ENCODE measurements around the gene PLEKHG5. TPM values are rescaled to one million over a fixed set of nuclear protein-coding genes. Genes with fewer than 3 reads are reported as not detected.

The PLEKHG5 gene
- total RNA-seq, 1 donor from 2014 or later: 9.5 TPM

GRCh38 chr1:6507461-6507911 lies 16.0 kb upstream of the PLEKHG5 start:
- no peaks in the 10 kb centered on the region for H3K27me3 ChIP-seq (ENCODE audit: low read depth)
- no peak for ATAC-seq

GRCh38 chr1:6507037-6507428 lies 15.6 kb upstream of the PLEKHG5 start:
- no peak overlapping the region for H3K4me3 ChIP-seq
- peaks cover 10% of the 10 kb centered on the region for H3K4me1 ChIP-seq
- no peaks in the 10 kb centered on the region for H3K36me3 ChIP-seq
- DNase-seq: no peak
- TF ChIP-seq CTCF (IDR thresholded peaks at IDR 0.05): no peak
- peak; percentile 36 to 41 for ATAC-seq
- no peaks in the 10 kb centered on the region for H3K9me3 ChIP-seq
- intact Hi-C loops (cut with DNase I): no loop called here
- H3K27me3 ChIP-seq (ENCODE audit: low read depth): no peaks in the 10 kb centered on the region
- no peak overlapping the region for H3K27ac ChIP-seq

More at GRCh38 chr1:6507461-6507911, 16.0 kb upstream of the PLEKHG5 start:
- intact Hi-C loops (cut with DNase I): no loop called here
- H3K27ac ChIP-seq: no peak overlapping the region
- no peaks in the 10 kb centered on the region for H3K36me3 ChIP-seq
- no peak for DNase-seq
- no peak for TF ChIP-seq CTCF (IDR thresholded peaks at IDR 0.05)
- peaks cover 5% of the 10 kb centered on the region for H3K4me1 ChIP-seq
- no peaks in the 10 kb centered on the region for H3K9me3 ChIP-seq
- H3K4me3 ChIP-seq: no peak overlapping the region

GRCh38 chr1:6506210-6507036 lies 15.0 kb upstream of the PLEKHG5 start:
- H3K36me3 ChIP-seq: no peaks in the 10 kb centered on the region
- ATAC-seq (no peak), DNase-seq (no peak)
- intact Hi-C loops (cut with DNase I): no loop called here
- no peaks in the 10 kb centered on the region for H3K27me3 ChIP-seq (ENCODE audit: low read depth)
- H3K9me3 ChIP-seq: no peaks in the 10 kb centered on the region
- TF ChIP-seq CTCF (IDR thresholded peaks at IDR 0.05): no peak
- H3K4me3 ChIP-seq: no peak overlapping the region
- no peak overlapping the region for H3K27ac ChIP-seq
- H3K4me1 ChIP-seq: peaks cover 14% of the 10 kb centered on the region

- no peak for TF ChIP-seq CTCF (IDR thresholded peaks at IDR 0.05)
- H3K27ac ChIP-seq: no peak overlapping the region
- no peaks in the 10 kb centered on the region for H3K36me3 ChIP-seq
- H3K4me1 ChIP-seq: peaks cover 14% of the 10 kb centered on the region
- no peak overlapping the region for H3K4me3 ChIP-seq
- intact Hi-C loops (cut with DNase I): no loop called here
- no peaks in the 10 kb centered on the region for H3K27me3 ChIP-seq (ENCODE audit: low read depth)
- ATAC-seq: no peak
- no peak for DNase-seq
- no peaks in the 10 kb centered on the region for H3K9me3 ChIP-seq
These were observed 14.1 kb upstream of the PLEKHG5 start for GRCh38 chr1:6505367-6506209.

GRCh38 chr1:6504887-6505286 lies 13.4 kb upstream of the PLEKHG5 start:
- H3K27ac ChIP-seq: no peak overlapping the region
- intact Hi-C loops (cut with DNase I): no loop called here
- no peaks in the 10 kb centered on the region for H3K9me3 ChIP-seq
- TF ChIP-seq CTCF (IDR thresholded peaks at IDR 0.05): no peak
- H3K36me3 ChIP-seq: no peaks in the 10 kb centered on the region
- no peaks in the 10 kb centered on the region for H3K27me3 ChIP-seq (ENCODE audit: low read depth)
- no peak overlapping the region for H3K4me3 ChIP-seq
- DNase-seq (no peak), ATAC-seq (no peak)
- peaks cover 14% of the 10 kb centered on the region for H3K4me1 ChIP-seq
